ENCODE data around the gene GREM2. TPM values are rescaled to one million over a fixed set of nuclear protein-coding genes. Genes with fewer than 3 reads are reported as not detected.

The GREM2 gene
- total RNA-seq, 1 donor from 2014 or later: 4.2 TPM

DNA sequence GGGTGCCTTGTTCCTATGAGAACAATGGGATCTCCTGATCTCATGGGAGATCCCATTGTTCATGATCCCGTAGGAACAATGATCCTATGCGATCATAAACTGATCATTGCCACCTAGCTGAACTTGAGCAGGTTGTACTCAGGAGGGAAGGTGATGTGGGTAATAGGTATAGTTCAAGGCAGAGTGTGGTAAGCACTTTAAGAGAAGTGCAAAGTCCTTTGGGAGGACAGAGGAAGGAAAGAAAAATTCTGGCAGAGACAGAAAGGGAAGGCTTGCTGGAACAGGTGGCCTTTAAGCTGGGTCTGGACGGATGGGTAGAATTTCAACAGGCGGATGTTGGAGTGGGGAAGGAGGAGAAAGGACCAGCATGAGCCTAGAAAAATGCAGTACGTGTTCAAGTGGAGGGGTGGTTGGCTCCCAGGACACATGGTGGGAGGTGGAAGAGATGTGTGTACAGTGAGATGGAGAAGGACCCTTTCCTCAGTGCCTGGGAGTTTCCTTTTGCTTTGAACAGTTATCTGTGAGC, 22.3 kb downstream of the GREM2 start:
- DNase-seq (ENCODE audit: extremely low spot score, unreplicated experiment): no peak
- Mint-ChIP-seq H3K27me3 (no peaks in the 10 kb centered on the region), H3K36me3 (peaks cover 4% of the 10 kb centered on the region), H3K4me1 (ENCODE audit: unreplicated experiment) (no peaks in the 10 kb centered on the region), H3K27ac (no peak overlapping the region), H3K4me3 (no peak overlapping the region), H3K9me3 (no peaks in the 10 kb centered on the region)
- TF ChIP-seq CTCF (conservative IDR thresholded peaks at IDR 0.05): no peak

DNA sequence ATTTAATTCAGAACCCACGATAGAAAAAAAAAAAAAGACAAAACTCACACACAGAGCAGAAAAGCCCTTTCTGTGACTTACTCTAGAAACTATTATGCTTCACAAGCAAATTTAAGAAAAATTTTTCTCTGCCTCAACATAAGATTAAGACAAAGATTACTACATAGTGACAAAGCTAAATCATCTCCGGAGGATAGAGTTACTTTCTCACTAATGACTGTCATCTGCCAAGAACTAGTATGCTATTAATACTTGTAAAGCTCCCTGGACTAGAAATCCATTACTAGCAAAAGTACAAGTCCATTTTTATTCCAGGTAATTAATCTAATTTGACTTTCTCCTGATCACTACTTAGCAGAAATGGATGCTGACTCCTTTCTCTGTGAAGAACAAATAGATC, 25.9 kb downstream of the GREM2 start:
- H3K4me3 Mint-ChIP-seq: no peak overlapping the region
- no peak for DNase-seq (ENCODE audit: extremely low spot score, unreplicated experiment)
- no peak for TF ChIP-seq CTCF (conservative IDR thresholded peaks at IDR 0.05)
- peaks cover 4% of the 10 kb centered on the region for H3K36me3 Mint-ChIP-seq
- H3K9me3 Mint-ChIP-seq: no peaks in the 10 kb centered on the region
- no peaks in the 10 kb centered on the region for H3K27me3 Mint-ChIP-seq
- no peaks in the 10 kb centered on the region for H3K4me1 Mint-ChIP-seq (ENCODE audit: unreplicated experiment)
- H3K27ac Mint-ChIP-seq: no peak overlapping the region

DNA sequence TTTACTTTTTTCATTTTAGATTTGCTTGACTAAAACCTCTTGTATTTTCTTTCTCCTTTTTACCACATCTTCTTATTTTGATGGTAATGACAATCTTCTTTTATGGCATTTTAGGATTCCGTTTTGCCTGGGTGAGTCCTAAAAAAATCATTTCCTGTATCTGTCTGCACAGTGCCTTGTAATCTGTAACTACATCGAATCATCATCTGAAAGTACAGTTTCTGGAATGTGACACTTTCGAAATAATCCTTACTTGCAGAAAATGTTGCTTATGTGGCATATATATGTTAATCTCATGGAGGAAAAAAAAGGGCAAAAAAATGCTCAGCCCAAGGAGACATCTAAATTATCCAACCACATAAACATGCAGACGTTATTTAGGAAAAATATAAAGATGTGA, 29.0 kb downstream of the GREM2 start:
- no peaks in the 10 kb centered on the region for H3K9me3 Mint-ChIP-seq
- no peak overlapping the region for H3K27ac Mint-ChIP-seq
- DNase-seq (ENCODE audit: extremely low spot score, unreplicated experiment): no peak
- no peak for TF ChIP-seq CTCF (conservative IDR thresholded peaks at IDR 0.05)
- no peaks in the 10 kb centered on the region for H3K4me1 Mint-ChIP-seq (ENCODE audit: unreplicated experiment)
- no peaks in the 10 kb centered on the region for H3K36me3 Mint-ChIP-seq
- peaks cover 4% of the 10 kb centered on the region for H3K27me3 Mint-ChIP-seq
- no peak overlapping the region for H3K4me3 Mint-ChIP-seq

DNA sequence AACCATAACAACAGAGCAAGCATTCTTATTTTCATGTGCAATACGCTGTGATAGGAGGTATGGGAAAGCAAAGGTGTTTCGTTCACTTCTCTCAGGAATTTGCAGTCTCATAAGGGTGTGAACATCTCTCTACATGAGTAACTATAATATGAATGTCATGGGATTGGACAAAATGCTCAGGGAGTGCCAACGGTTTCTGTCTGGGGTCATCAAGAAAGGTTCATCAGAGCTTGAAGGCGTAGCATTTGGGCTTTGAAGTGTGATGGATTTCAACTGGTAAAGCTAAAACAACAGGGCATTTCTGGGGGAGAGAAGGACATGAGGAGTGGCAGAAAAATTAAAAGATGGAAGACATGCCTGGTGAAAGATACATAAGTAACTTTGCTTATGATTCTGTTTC, 32.4 kb downstream of the GREM2 start:
- H3K4me3 Mint-ChIP-seq: no peak overlapping the region
- H3K27me3 Mint-ChIP-seq: peaks cover 4% of the 10 kb centered on the region
- no peaks in the 10 kb centered on the region for H3K9me3 Mint-ChIP-seq
- H3K36me3 Mint-ChIP-seq: no peaks in the 10 kb centered on the region
- DNase-seq (ENCODE audit: extremely low spot score, unreplicated experiment): no peak
- no peak for TF ChIP-seq CTCF (conservative IDR thresholded peaks at IDR 0.05)
- peak overlapping the region; percentile 65 for H3K27ac Mint-ChIP-seq
- H3K4me1 Mint-ChIP-seq (ENCODE audit: unreplicated experiment): no peaks in the 10 kb centered on the region

GRCh38 chr1:240577095-240577494, 34.9 kb downstream of the GREM2 start:
- no peak overlapping the region for H3K4me3 Mint-ChIP-seq

More at GRCh38 chr1:240577095-240577494, 34.9 kb downstream of the GREM2 start:
- TF ChIP-seq CTCF (conservative IDR thresholded peaks at IDR 0.05): no peak
- Mint-ChIP-seq H3K4me1 (ENCODE audit: unreplicated experiment) (no peaks in the 10 kb centered on the region), H3K36me3 (no peaks in the 10 kb centered on the region), H3K27ac (no peak overlapping the region), H3K9me3 (no peaks in the 10 kb centered on the region), H3K27me3 (peaks cover 4% of the 10 kb centered on the region)
- no peak for DNase-seq (ENCODE audit: extremely low spot score, unreplicated experiment)

Data from type B pancreatic cell (in vitro differentiated cells).